Adrenal gland (tissue), 12 donors: ENCODE measurements around the gene DGKK. TPM values are rescaled to one million over a fixed set of nuclear protein-coding genes. Genes with fewer than 3 reads are reported as not detected.

Experiments used
- DNase-seq, 7 donors: peaks; one replicate each; pipeline ENCODE4 v3.0.0-alpha.2; 2019 to 2020
- H3K27ac ChIP-seq, 5 donors: fragments of 200-600 bp; sonication (generic) in 4 of 5; 1 replicate in 3 of 5; 2 replicates in 2 of 5; pipeline versions ENCODE4 v1.5.1 to v1.8.0; 2016 to 2020; ENCODE audit warnings: mild to moderate bottlenecking in 1 of 5
- H3K27me3 ChIP-seq: fragments of 200-600 bp; 2 replicates; pipeline ENCODE4 v1.8.0; 2021
- H3K36me3 ChIP-seq, 2 donors: fragments of 200-600 bp; replicated peaks in 1 of 2; 1 replicate in 1 of 2; 2 replicates in 1 of 2; pipeline versions ENCODE4 v1.5.1 to v1.8.0; 2018 to 2022
- H3K4me1 ChIP-seq, 2 donors: fragments of 200-600 bp; replicated peaks in 1 of 2; 1 replicate in 1 of 2; 2 replicates in 1 of 2; pipeline versions ENCODE4 v1.5.1 to v1.8.0; 2018 to 2021
- H3K4me3 ChIP-seq, 4 donors: fragments of 200-600 bp; sonication (generic) in 3 of 4; one replicate each; pipeline ENCODE4 v1.5.1; 2016 to 2018
- H3K9me3 ChIP-seq, 3 donors: fragments of 200-600 bp; sonication (generic) in 1 of 3; replicated peaks in 1 of 3; 1 replicate in 2 of 3; 2 replicates in 1 of 3; pipeline versions ENCODE4 v1.5.1 to v1.8.0; 2016 to 2021
- CTCF ChIP-seq, 6 experiments: fragments of 450-650 bp in 4 of 6; fragments of 200-600 bp in 2 of 6; sonication (generic) in 1 of 6; IDR thresholded peaks; 1 replicate in 5 of 6; 2 replicates in 1 of 6; pipeline versions ENCODE4 v1.5.1 to v1.8.0; 2016 to 2021; ENCODE audit warnings: antibody characterized with exemption in 6 of 6, mild to moderate bottlenecking in 2 of 6, moderate library complexity in 1 of 6
- POLR2A ChIP-seq, 2 donors: fragments of 450-650 bp; IDR thresholded peaks; one replicate each; pipeline ENCODE4 v1.6.1; 2017; ENCODE audit warnings: antibody characterized with exemption in 2 of 2, mild to moderate bottlenecking in 2 of 2, moderate library complexity in 1 of 2
- WGBS, 4 donors: extraction: QIAGEN DNeasy Blood & Tissue Kit in 2 of 4; methylation state at CpG; one replicate each; pipeline versions ENCODE4 v1.1.5 to v1.1.7; 2013 to 2017; 5-methylcytosine and 5-hydroxymethylcytosine counted together
- intact Hi-C, 2 donors: fragments of 100-400 bp; cut with DNase I; formaldehyde crosslinking; loops; one replicate each; pipeline versions ENCODE4 v1.14.1 to v1.15.0; 2022 to 2023
- polyA plus RNA-seq, 3 donors: library from polyadenylated mRNA; stranded (reverse); fragments of 200-250 nt in 2 of 3; fragments of 350-450 nt in 1 of 3; fragmentation: Illumina TruSeq in 1 of 3; extraction: RNeasy Lipid Tissue Mini Kit (QIAGEN cat#74804) in 1 of 3; gene quantifications; one replicate each; pipeline ENCODE4 v1.2.3, GENCODE V29; 2013 to 2014
- total RNA-seq, 9 donors: library from RNA; depleted of rRNA in 4 of 9; stranded (reverse); fragments of >200 nt in 4 of 9; fragments of 120-200 nt in 1 of 9; fragmentation: NEBNext Ultra II Directional in 1 of 9; extraction: Animal tissue kit (Norgen Biotek cat#: 25700) in 1 of 9; gene quantifications; one replicate each; pipeline versions ENCODE4 v1.1.0 to v1.2.4, GENCODE V29; 2013 to 2023
- donor health status: healthy with polysubstance abuse.
- donor health status: Bipolar disorder and iron deficiency.
- donor health status: DM: yes; HTN: yes; CAD: no.
- donor health status: DM: no; HTN: no; CAD: no.
- donor health status: DM: no; HTN: no; CAD: no.
- donor health status: DM: yes; HTN: yes; CAD: no.

Gene DGKK
- total and polyA plus RNA-seq, 12 donors = 0.04 to 5.3 (median 1.3) TPM; not detected in 3

GRCh38 chrX:50471390-50471789 lies 765 bp upstream of the DGKK start:
- intact Hi-C loops = no loop called here
- no peak for TF ChIP-seq POLR2A (IDR thresholded peaks at IDR 0.05)
- no peak for TF ChIP-seq CTCF (IDR thresholded peaks at IDR 0.05)
- Histone ChIP-seq H3K4me1 (no peaks in the 10 kb centered on the region), H3K27ac (no peak overlapping the region), H3K9me3 (no peaks in the 10 kb centered on the region), H3K36me3 (no peaks in the 10 kb centered on the region), H3K27me3 (peaks cover 65% of the 10 kb centered on the region), H3K4me3 (no peak overlapping the region)
- DNase-seq = peak in 1 of 7 donors; percentile 50
- WGBS, 4 donors = 1 to 53% (median 36%) methylated on average over 13 to 23 of the region's 23 CpGs; no CpG with 5 or more reads in 1 of the 4 donors

- Histone ChIP-seq H3K4me1 (no peaks in the 10 kb centered on the region), H3K27ac (peak overlapping the region in 1 of 5 donors; percentile 41), H3K36me3 (no peaks in the 10 kb centered on the region), H3K4me3 (no peak overlapping the region), H3K27me3 (peaks cover 83% of the 10 kb centered on the region), H3K9me3 (no peaks in the 10 kb centered on the region)
- intact Hi-C loops = no loop called here
- peak in 2 of 7 donors; percentile 17 to 61 for DNase-seq
- no peak for TF ChIP-seq CTCF (IDR thresholded peaks at IDR 0.05)
- no peak for TF ChIP-seq POLR2A (IDR thresholded peaks at IDR 0.05)
- WGBS, 4 donors = 0 to 22% (median 11%) methylated on average over 1 to 24 of the region's 24 CpGs
Measured at GRCh38 chrX:50469206-50469605, 1.4 kb downstream of the DGKK start.

GRCh38 chrX:50459615-50460014 lies 11.0 kb downstream of the DGKK start:
- 17 to 27% (median 23%) methylated on average over 1 of the region's 1 CpG for WGBS, 4 donors
- Histone ChIP-seq H3K36me3 (no peaks in the 10 kb centered on the region), H3K9me3 (no peaks in the 10 kb centered on the region), H3K27ac (no peak overlapping the region), H3K27me3 (peaks cover 35% of the 10 kb centered on the region), H3K4me3 (no peak overlapping the region), H3K4me1 (no peaks in the 10 kb centered on the region)
- intact Hi-C loops = no loop called here
- no peak for TF ChIP-seq POLR2A (IDR thresholded peaks at IDR 0.05)
- TF ChIP-seq CTCF (IDR thresholded peaks at IDR 0.05) = no peak
- DNase-seq = no peak

GRCh38 chrX:50458483-50458882 lies 12.1 kb downstream of the DGKK start:
- Histone ChIP-seq H3K4me1 (no peaks in the 10 kb centered on the region), H3K4me3 (no peak overlapping the region), H3K27me3 (peaks cover 28% of the 10 kb centered on the region), H3K27ac (no peak overlapping the region), H3K36me3 (no peaks in the 10 kb centered on the region), H3K9me3 (no peaks in the 10 kb centered on the region)
- 64 to 86% (median 75%) methylated on average over 3 of the region's 3 CpGs for WGBS, 4 donors
- no peak for TF ChIP-seq POLR2A (IDR thresholded peaks at IDR 0.05)
- TF ChIP-seq CTCF (IDR thresholded peaks at IDR 0.05) = no peak
- intact Hi-C loops = no loop called here
- DNase-seq = no peak
